ENCODE results near the gene ARTN.

Gene ARTN

DNA sequence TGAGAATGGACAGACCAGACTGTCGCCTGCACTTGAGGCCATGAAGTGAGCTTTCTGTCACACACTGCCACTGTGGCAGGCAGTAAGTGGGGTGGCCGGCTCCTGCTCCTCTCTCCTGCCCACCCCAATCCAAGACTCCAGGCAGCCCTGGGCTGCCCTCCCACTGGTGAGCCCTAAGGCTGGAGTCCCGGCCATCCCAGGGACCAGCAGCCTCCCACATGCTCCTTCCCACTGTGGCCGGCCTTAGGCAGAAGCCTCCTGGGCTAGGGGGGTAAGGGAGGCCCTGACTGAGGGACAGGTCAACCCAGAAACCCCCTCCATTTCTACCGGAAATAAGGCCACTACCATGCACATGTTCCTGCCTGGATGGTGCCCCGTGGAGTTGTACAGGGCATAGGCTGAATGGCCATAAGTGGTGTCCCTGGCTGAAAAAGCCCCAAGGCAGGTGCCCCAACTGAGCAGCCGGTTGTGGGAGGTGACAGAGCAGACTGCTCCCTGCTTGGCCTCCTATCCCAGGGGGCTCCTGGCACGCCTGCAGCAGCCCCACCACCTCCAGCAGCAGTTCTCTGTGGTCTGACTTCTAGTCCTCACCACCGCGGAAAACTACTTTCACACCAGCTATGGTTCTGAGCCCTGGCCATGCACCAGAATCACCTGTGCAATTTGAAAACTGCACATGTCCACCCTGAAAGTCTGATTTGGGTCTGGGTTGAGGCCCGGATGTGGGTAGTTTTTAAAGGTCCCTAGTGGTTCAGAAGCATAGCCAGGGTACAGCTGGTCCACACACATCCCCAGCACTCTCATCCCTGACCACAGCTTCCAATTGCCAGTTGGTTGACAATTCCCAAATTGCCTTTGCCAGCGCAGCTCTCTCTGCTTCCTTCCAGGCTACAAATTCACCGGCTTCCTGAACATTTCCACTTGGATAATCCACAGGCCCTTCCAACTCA lies 1.6 kb upstream of the ARTN start:
- in situ Hi-C loops (cut with HindIII; ENCODE audit: low pct_unique_long_range_greater_than_20kb, low sequenced_read_pairs) = no loop called here

GRCh38 chr1:43932786-43933385 lies 715 bp upstream of the ARTN start:
- in situ Hi-C loops (cut with HindIII; ENCODE audit: low pct_unique_long_range_greater_than_20kb, low sequenced_read_pairs) = no loop called here
- TF ChIP-seq JUND (IDR thresholded peaks at IDR 0.05; ENCODE audit: low read depth) = no peak
- DNase-seq (ENCODE audit: low read depth in 1 of 2, low spot score in 1 of 2) = peak; percentile 19 to 49

More for the DNA sequence above, 1.6 kb upstream of the ARTN start:
- no peak for DNase-seq (ENCODE audit: low read depth in 1 of 2, low spot score in 1 of 2)
- TF ChIP-seq JUND (IDR thresholded peaks at IDR 0.05; ENCODE audit: low read depth) = no peak

DNA sequence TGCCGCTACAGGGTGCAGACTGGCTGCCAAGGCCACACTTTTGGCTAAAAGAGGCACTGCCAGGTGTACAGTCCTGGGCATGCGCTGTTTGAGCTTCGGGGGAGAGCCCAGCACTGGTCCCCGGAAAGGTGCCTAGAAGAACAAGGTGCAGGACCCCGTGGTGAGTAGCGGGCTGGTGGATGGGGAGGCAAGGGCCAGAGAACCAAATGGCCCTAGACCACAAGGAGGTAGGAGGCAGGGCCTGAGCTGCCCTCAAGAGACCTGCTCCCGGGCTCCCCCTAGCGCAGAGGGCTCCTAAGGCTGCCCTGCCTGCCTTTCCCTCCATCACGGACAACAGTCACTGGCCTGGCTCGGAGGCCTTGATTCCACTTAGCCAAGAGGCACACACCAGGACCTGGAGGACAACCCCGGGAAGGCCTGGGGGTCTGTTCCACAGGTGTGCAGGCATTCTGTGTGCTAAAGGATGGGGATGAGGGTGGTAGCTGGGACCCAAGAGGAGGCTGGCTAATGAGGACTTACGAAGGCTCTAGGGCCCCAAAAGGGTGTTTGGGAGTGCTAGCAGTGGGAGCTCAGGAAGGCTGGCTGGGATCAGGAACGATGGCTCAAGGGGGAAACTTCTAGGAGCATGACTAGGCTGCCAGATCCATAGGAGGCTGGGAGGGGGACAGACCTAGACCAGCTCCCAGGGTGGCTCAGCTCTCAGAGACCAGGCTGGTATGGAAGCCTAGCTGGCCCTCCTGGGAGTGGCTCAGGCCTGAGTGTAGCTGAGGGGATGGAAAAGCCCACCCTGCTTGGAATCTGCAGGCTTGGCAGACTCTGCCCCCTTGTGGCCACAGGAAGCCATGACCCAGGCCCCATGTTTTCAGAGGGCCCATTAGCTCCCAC lies 742 bp downstream of the ARTN start:
- in situ Hi-C loops (cut with HindIII; ENCODE audit: low pct_unique_long_range_greater_than_20kb, low sequenced_read_pairs) = no loop called here
- DNase-seq (ENCODE audit: low read depth in 1 of 2, low spot score in 1 of 2) = peak; percentile 55 to 74

GRCh38 chr1:43934986-43935324 lies 1.4 kb downstream of the ARTN start:
- in situ Hi-C loops (cut with HindIII; ENCODE audit: low pct_unique_long_range_greater_than_20kb, low sequenced_read_pairs) = no loop called here
- TF ChIP-seq JUND (IDR thresholded peaks at IDR 0.05; ENCODE audit: low read depth) = no peak
- no peak for DNase-seq (ENCODE audit: low read depth in 1 of 2, low spot score in 1 of 2)

More for the DNA sequence above, 742 bp downstream of the ARTN start:
- TF ChIP-seq JUND (IDR thresholded peaks at IDR 0.05; ENCODE audit: low read depth) = no peak

DNA sequence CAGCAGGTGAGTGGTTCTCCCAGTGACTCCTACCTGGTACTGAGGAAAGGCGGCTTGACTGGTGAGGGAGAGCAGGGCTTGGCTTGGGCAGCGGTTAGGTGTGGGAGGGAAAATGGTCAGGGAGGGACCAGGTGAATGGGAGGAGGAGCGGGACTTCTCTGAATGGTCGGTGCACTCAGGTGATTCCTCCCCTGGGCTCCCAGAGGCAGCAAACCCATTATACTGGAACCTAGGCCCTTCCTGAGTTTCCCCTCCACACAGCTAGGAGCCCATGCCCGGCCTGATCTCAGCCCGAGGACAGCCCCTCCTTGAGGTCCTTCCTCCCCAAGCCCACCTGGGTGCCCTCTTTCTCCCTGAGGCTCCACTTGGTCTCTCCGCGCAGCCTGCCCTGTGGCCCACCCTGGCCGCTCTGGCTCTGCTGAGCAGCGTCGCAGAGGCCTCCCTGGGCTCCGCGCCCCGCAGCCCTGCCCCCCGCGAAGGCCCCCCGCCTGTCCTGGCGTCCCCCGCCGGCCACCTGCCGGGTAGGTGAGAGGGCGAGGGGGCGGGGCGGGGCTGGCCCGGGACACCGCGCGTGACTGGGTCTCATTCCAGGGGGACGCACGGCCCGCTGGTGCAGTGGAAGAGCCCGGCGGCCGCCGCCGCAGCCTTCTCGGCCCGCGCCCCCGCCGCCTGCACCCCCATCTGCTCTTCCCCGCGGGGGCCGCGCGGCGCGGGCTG lies 2.3 kb downstream of the ARTN start:
- in situ Hi-C loops (cut with HindIII; ENCODE audit: low pct_unique_long_range_greater_than_20kb, low sequenced_read_pairs) = no loop called here
- TF ChIP-seq JUND (IDR thresholded peaks at IDR 0.05; ENCODE audit: low read depth) = no peak
- DNase-seq (ENCODE audit: low read depth in 1 of 2, low spot score in 1 of 2) = peak; percentile 92 to 95

- DNase-seq (ENCODE audit: low read depth in 1 of 2, low spot score in 1 of 2) = peak; percentile 22 to 32
- TF ChIP-seq JUND (IDR thresholded peaks at IDR 0.05; ENCODE audit: low read depth) = no peak
- in situ Hi-C loops (cut with HindIII; ENCODE audit: low pct_unique_long_range_greater_than_20kb, low sequenced_read_pairs) = no loop called here
Measured at GRCh38 chr1:43936431-43937151, 3.0 kb downstream of the ARTN start.

- no peak for DNase-seq (ENCODE audit: low read depth in 1 of 2, low spot score in 1 of 2)
- in situ Hi-C loops (cut with HindIII; ENCODE audit: low pct_unique_long_range_greater_than_20kb, low sequenced_read_pairs) = no loop called here
Measured at GRCh38 chr1:43937179-43937865, 3.7 kb downstream of the ARTN start.

GRCh38 chr1:43938383-43938782 lies 4.8 kb downstream of the ARTN start:
- no peak for TF ChIP-seq JUND (IDR thresholded peaks at IDR 0.05; ENCODE audit: low read depth)
- in situ Hi-C loops (cut with HindIII; ENCODE audit: low pct_unique_long_range_greater_than_20kb, low sequenced_read_pairs) = no loop called here
- DNase-seq (ENCODE audit: low read depth in 1 of 2, low spot score in 1 of 2) = no peak

More at GRCh38 chr1:43937179-43937865, 3.7 kb downstream of the ARTN start:
- TF ChIP-seq JUND (IDR thresholded peaks at IDR 0.05; ENCODE audit: low read depth) = no peak

DNA sequence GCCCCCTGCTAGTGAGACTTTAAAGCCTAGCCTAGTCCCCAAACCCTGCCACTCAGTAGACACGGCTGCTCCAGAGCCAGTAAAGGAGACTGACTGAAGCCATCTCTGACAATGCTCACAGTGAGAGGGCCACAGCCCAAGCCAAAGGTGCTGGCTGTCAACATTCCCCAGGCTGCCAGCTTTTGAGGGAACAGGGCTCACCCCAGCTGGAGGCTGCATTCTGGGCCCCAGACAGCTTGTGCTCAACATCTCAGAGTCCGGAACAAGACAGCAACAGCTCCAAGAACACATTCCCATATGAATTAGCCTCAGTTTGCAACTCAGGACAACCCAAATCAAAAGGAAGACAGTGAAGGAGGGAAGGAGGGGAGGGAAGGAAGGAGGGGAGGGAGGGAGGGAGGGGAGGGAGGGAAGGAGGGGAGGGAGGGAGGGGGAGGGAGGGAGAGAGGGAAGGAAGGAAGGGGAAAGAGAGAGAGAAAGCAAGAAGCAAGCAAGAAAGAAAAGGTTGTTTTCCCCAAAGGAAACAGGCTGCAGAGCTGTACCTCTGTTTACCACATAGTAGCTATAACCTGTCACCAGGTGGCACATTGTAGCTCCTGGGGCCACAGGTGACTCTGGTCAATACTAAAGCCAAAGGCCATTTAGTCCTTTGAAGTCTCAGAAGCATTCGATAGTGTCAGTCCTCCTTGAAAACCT lies 5.4 kb downstream of the ARTN start:
- in situ Hi-C loops (cut with HindIII; ENCODE audit: low pct_unique_long_range_greater_than_20kb, low sequenced_read_pairs) = no loop called here
- no peak for TF ChIP-seq JUND (IDR thresholded peaks at IDR 0.05; ENCODE audit: low read depth)
- peak in 1 of 2 experiments; percentile 18 for DNase-seq (ENCODE audit: low read depth in 1 of 2, low spot score in 1 of 2)

GRCh38 chr1:43942411-43942810 lies 8.8 kb downstream of the ARTN start:
- in situ Hi-C loops (cut with HindIII; ENCODE audit: low pct_unique_long_range_greater_than_20kb, low sequenced_read_pairs) = no loop called here
- no peak for TF ChIP-seq JUND (IDR thresholded peaks at IDR 0.05; ENCODE audit: low read depth)
- no peak for DNase-seq (ENCODE audit: low read depth in 1 of 2, low spot score in 1 of 2)

All from T47D (cell line).